Endothelial cell of umbilical vein (primary cell): ENCODE results near the gene PECR.

Experiments
- CTCF ChIP-seq, 2 donors: IDR thresholded peaks; 1 replicate in 1 of 2; 2 replicates in 1 of 2; pipeline ENCODE4 v1.5.1; 2011; ENCODE audit warnings: low read length in 2 of 2, mild to moderate bottlenecking in 2 of 2, moderate library complexity in 2 of 2, control low read depth in 1 of 2, inconsistent platforms in 1 of 2, low read depth in 1 of 2; ENCODE audit not compliant: insufficient read depth in 1 of 2; ENCODE audit errors: extremely low read depth in 1 of 2
- MYC ChIP-seq: IDR thresholded peaks from one replicate; pipeline ENCODE4 v1.6.1; 2011; ENCODE audit warnings: mild to moderate bottlenecking, low read depth, low read length
- POLR2AphosphoS5 ChIP-seq: IDR thresholded peaks from 2 replicates; pipeline ENCODE4 v1.6.1; 2012; ENCODE audit warnings: low read depth, mild to moderate bottlenecking, control low read depth, low read length, moderate library complexity; ENCODE audit not compliant: insufficient read depth

- TF ChIP-seq CTCF (IDR thresholded peaks at IDR 0.05; ENCODE audit: extremely low read depth in 1 of 2, insufficient read depth in 1 of 2, low read depth in 1 of 2, low read length in 2 of 2) (no peak), MYC (no peak), POLR2AphosphoS5 (no peak)
Observed at GRCh38 chr2:216049452-216049851, 32.2 kb downstream of the PECR start.
